Central memory CD8-positive, alpha-beta T cell (primary cell): Measurements from ENCODE around the gene PRPSAP2.
A peak's percentile ranks its signal among the peaks of the same experiment; 100 is the strongest.
"Not testable (repeated sequence)": the region's sequence is repeated elsewhere in the genome, so short reads cannot be mapped to it uniquely, and the experiment has no call there.

ENCODE experiments used
- ATAC-seq: fragments of 150-1000 bp; cut with Tn5 transposase; replicated peaks from 2 replicates; pipeline ENCODE4 v1.10.0; 2022; ENCODE audit warnings: mild to moderate bottlenecking, moderate FRiP score, moderate number of reproducible peaks; ENCODE audit not compliant: poor library complexity, severe bottlenecking; ENCODE audit errors: extremely low read depth
- DNase-seq, 2 donors: peaks; one replicate each; pipeline ENCODE4 v3.0.0; 2021; ENCODE audit warnings: low spot score in 2 of 2
- H3K27ac Mint-ChIP-seq: one replicate; pipeline ENCODE4 v1.8.0; 2022; ENCODE audit warnings: low read depth, mild to moderate bottlenecking, moderate library complexity, mixed read lengths
- H3K27me3 Mint-ChIP-seq: one replicate; pipeline ENCODE4 v1.8.0; 2022; ENCODE audit warnings: mixed read lengths
- H3K36me3 Mint-ChIP-seq: one replicate; pipeline ENCODE4 v1.8.0; 2022; ENCODE audit warnings: mild to moderate bottlenecking, moderate library complexity, mixed read lengths; ENCODE audit not compliant: insufficient read depth
- H3K4me1 Mint-ChIP-seq: one replicate; pipeline ENCODE4 v1.8.0; 2022; ENCODE audit warnings: mixed read lengths
- H3K4me3 Mint-ChIP-seq: one replicate; pipeline ENCODE4 v1.8.0; 2022; ENCODE audit warnings: mild to moderate bottlenecking, moderate library complexity, mixed read lengths
- H3K9me3 Mint-ChIP-seq: one replicate; pipeline ENCODE4 v1.8.0; 2022; ENCODE audit warnings: mixed read lengths

PRPSAP2 gene

GRCh38 chr17:18859256-18859655 is 1.3 kb downstream of the PRPSAP2 start:
- peak overlapping the region; percentile 83 for H3K4me3 Mint-ChIP-seq
- no peaks in the 10 kb centered on the region for H3K27me3 Mint-ChIP-seq
- peak overlapping the region; percentile 89 for H3K27ac Mint-ChIP-seq
- peaks cover 4% of the 10 kb centered on the region for H3K36me3 Mint-ChIP-seq
- ATAC-seq (no peak), DNase-seq (no peak)
- H3K9me3 Mint-ChIP-seq, result no peaks in the 10 kb centered on the region
- peaks cover 43% of the 10 kb centered on the region for H3K4me1 Mint-ChIP-seq

- ATAC-seq, result no peak
- Mint-ChIP-seq H3K36me3 (peaks cover 8% of the 10 kb centered on the region), H3K27me3 (no peaks in the 10 kb centered on the region), H3K9me3 (no peaks in the 10 kb centered on the region), H3K27ac (no peak overlapping the region), H3K4me1 (peaks cover 48% of the 10 kb centered on the region), H3K4me3 (no peak overlapping the region)
- DNase-seq, result no peak
Observed at GRCh38 chr17:18860161-18860972, 2.4 kb downstream of the PRPSAP2 start.

GRCh38 chr17:18862011-18862410 is 4.1 kb downstream of the PRPSAP2 start:
- DNase-seq, result no peak
- peaks cover 14% of the 10 kb centered on the region for H3K36me3 Mint-ChIP-seq
- H3K27ac Mint-ChIP-seq, result no peak overlapping the region
- H3K4me3 Mint-ChIP-seq, result no peak overlapping the region
- no peaks in the 10 kb centered on the region for H3K27me3 Mint-ChIP-seq
- peaks cover 42% of the 10 kb centered on the region for H3K4me1 Mint-ChIP-seq
- no peak for ATAC-seq
- H3K9me3 Mint-ChIP-seq, result no peaks in the 10 kb centered on the region

GRCh38 chr17:18864996-18865395 is 7.1 kb downstream of the PRPSAP2 start:
- peaks cover 27% of the 10 kb centered on the region for H3K36me3 Mint-ChIP-seq
- not testable (repeated sequence) for H3K4me3 Mint-ChIP-seq, DNase-seq, ATAC-seq, H3K27ac Mint-ChIP-seq, H3K9me3 Mint-ChIP-seq, H3K27me3 Mint-ChIP-seq
- peaks cover 33% of the 10 kb centered on the region for H3K4me1 Mint-ChIP-seq

- no peak overlapping the region for H3K27ac Mint-ChIP-seq
Observed at GRCh38 chr17:18866866-18867813, 9.2 kb downstream of the PRPSAP2 start.

GRCh38 chr17:18877104-18877645 is 19.2 kb downstream of the PRPSAP2 start:
- Mint-ChIP-seq H3K36me3 (peaks cover 63% of the 10 kb centered on the region), H3K9me3 (no peaks in the 10 kb centered on the region), H3K27ac (no peak overlapping the region), H3K4me3 (no peak overlapping the region), H3K27me3 (no peaks in the 10 kb centered on the region), H3K4me1 (no peaks in the 10 kb centered on the region)
- DNase-seq (no peak), ATAC-seq (no peak)

More at GRCh38 chr17:18866866-18867813, 9.2 kb downstream of the PRPSAP2 start:
- Mint-ChIP-seq H3K4me3 (no peak overlapping the region), H3K36me3 (peaks cover 39% of the 10 kb centered on the region), H3K27me3 (no peaks in the 10 kb centered on the region), H3K9me3 (no peaks in the 10 kb centered on the region), H3K4me1 (peaks cover 17% of the 10 kb centered on the region)
- DNase-seq (no peak), ATAC-seq (no peak)

- Mint-ChIP-seq H3K4me3 (no peak overlapping the region), H3K9me3 (no peaks in the 10 kb centered on the region), H3K27ac (no peak overlapping the region), H3K27me3 (no peaks in the 10 kb centered on the region), H3K4me1 (peaks cover 5% of the 10 kb centered on the region), H3K36me3 (peaks cover 55% of the 10 kb centered on the region)
- ATAC-seq (no peak), DNase-seq (no peak)
Observed at GRCh38 chr17:18888766-18889290, 30.9 kb downstream of the PRPSAP2 start.

- no peak overlapping the region for H3K27ac Mint-ChIP-seq
- H3K36me3 Mint-ChIP-seq, result peaks cover 48% of the 10 kb centered on the region
- H3K4me1 Mint-ChIP-seq, result peaks cover 5% of the 10 kb centered on the region
- no peaks in the 10 kb centered on the region for H3K27me3 Mint-ChIP-seq
- H3K4me3 Mint-ChIP-seq, result no peak overlapping the region
- ATAC-seq (no peak), DNase-seq (no peak)
- H3K9me3 Mint-ChIP-seq, result no peaks in the 10 kb centered on the region
Observed at GRCh38 chr17:18889658-18890057, 31.7 kb downstream of the PRPSAP2 start.

GRCh38 chr17:18891541-18891940 is 33.6 kb downstream of the PRPSAP2 start:
- no peaks in the 10 kb centered on the region for H3K4me1 Mint-ChIP-seq
- no peak for ATAC-seq
- peaks cover 40% of the 10 kb centered on the region for H3K36me3 Mint-ChIP-seq
- no peak for DNase-seq
- H3K27ac Mint-ChIP-seq, result no peak overlapping the region
- H3K9me3 Mint-ChIP-seq, result no peaks in the 10 kb centered on the region
- H3K27me3 Mint-ChIP-seq, result no peaks in the 10 kb centered on the region
- no peak overlapping the region for H3K4me3 Mint-ChIP-seq

GRCh38 chr17:18896146-18896545 is 38.2 kb downstream of the PRPSAP2 start:
- Mint-ChIP-seq H3K4me3 (no peak overlapping the region), H3K4me1 (peaks cover 18% of the 10 kb centered on the region), H3K36me3 (peaks cover 23% of the 10 kb centered on the region), H3K27ac (no peak overlapping the region), H3K27me3 (no peaks in the 10 kb centered on the region), H3K9me3 (no peaks in the 10 kb centered on the region)
- no peak for DNase-seq
- no peak for ATAC-seq

- H3K4me1 Mint-ChIP-seq, result peaks cover 26% of the 10 kb centered on the region
- peaks cover 19% of the 10 kb centered on the region for H3K36me3 Mint-ChIP-seq
Observed at GRCh38 chr17:18896947-18897346, 39.0 kb downstream of the PRPSAP2 start.

GRCh38 chr17:18904482-18904881 is 46.6 kb downstream of the PRPSAP2 start:
- no peak for DNase-seq
- H3K4me3 Mint-ChIP-seq, result no peak overlapping the region
- peaks cover 20% of the 10 kb centered on the region for H3K36me3 Mint-ChIP-seq
- no peak overlapping the region for H3K27ac Mint-ChIP-seq
- H3K27me3 Mint-ChIP-seq, result no peaks in the 10 kb centered on the region
- H3K4me1 Mint-ChIP-seq, result peaks cover 31% of the 10 kb centered on the region
- no peaks in the 10 kb centered on the region for H3K9me3 Mint-ChIP-seq
- no peak for ATAC-seq

More at GRCh38 chr17:18896947-18897346, 39.0 kb downstream of the PRPSAP2 start:
- Mint-ChIP-seq H3K27me3 (no peaks in the 10 kb centered on the region), H3K27ac (no peak overlapping the region), H3K9me3 (no peaks in the 10 kb centered on the region), H3K4me3 (no peak overlapping the region)
- DNase-seq (no peak), ATAC-seq (no peak)
